OCI-LY7 (cell line): ENCODE measurements around the gene CDH19.

ENCODE experiments used
- EZH2phosphoT487 ChIP-seq: fragments of 200-600 bp; sonication (generic); IDR thresholded peaks from 2 replicates; pipeline ENCODE4 v1.6.1; 2018; ENCODE audit warnings: low read depth, borderline replicate concordance, mild to moderate bottlenecking, mixed run types, antibody characterized with exemption, low read length, moderate library complexity, mixed read lengths
- TF ChIP-seq, protein P1 (sequence below): fragments of 200-600 bp; sonication (generic); conservative IDR thresholded peaks from 2 replicates; pipeline ENCODE4 v1.5.1; 2014; ENCODE audit warnings: mild to moderate bottlenecking, antibody characterized with exemption, low read length, moderate library complexity, mixed read lengths

DNA sequence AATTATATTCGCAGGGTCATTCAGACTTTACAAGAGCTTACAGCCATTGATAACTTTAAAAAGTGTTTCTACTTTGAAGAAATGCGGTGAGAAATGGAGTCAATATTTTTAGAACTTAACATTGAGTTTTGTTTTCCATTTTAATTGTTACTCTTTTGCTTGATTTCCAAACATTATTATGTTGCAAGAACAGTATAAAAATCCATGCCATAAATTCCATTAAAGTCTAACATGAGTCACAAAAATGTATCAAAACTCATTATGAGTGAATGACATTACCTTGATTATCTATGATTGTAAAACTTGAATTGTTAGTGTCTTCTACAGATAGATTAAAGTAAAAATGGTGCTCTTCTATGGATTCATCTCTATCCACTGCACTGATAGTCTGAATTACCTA is 92.6 kb downstream of the CDH19 start:
- TF ChIP-seq, protein P1, sequence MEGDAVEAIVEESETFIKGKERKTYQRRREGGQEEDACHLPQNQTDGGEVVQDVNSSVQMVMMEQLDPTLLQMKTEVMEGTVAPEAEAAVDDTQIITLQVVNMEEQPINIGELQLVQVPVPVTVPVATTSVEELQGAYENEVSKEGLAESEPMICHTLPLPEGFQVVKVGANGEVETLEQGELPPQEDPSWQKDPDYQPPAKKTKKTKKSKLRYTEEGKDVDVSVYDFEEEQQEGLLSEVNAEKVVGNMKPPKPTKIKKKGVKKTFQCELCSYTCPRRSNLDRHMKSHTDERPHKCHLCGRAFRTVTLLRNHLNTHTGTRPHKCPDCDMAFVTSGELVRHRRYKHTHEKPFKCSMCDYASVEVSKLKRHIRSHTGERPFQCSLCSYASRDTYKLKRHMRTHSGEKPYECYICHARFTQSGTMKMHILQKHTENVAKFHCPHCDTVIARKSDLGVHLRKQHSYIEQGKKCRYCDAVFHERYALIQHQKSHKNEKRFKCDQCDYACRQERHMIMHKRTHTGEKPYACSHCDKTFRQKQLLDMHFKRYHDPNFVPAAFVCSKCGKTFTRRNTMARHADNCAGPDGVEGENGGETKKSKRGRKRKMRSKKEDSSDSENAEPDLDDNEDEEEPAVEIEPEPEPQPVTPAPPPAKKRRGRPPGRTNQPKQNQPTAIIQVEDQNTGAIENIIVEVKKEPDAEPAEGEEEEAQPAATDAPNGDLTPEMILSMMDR: no peak
- TF ChIP-seq EZH2phosphoT487: no peak
